GM12801 (cell line): Measurements from ENCODE around the gene LDB2.

Experiments
- TF ChIP-seq, protein P1 (sequence below): IDR thresholded peaks from one replicate; pipeline ENCODE4 v1.5.1; 2011; ENCODE audit warnings: control low read depth; ENCODE audit not compliant: insufficient read length; ENCODE audit errors: extremely low read depth

LDB2 gene

DNA sequence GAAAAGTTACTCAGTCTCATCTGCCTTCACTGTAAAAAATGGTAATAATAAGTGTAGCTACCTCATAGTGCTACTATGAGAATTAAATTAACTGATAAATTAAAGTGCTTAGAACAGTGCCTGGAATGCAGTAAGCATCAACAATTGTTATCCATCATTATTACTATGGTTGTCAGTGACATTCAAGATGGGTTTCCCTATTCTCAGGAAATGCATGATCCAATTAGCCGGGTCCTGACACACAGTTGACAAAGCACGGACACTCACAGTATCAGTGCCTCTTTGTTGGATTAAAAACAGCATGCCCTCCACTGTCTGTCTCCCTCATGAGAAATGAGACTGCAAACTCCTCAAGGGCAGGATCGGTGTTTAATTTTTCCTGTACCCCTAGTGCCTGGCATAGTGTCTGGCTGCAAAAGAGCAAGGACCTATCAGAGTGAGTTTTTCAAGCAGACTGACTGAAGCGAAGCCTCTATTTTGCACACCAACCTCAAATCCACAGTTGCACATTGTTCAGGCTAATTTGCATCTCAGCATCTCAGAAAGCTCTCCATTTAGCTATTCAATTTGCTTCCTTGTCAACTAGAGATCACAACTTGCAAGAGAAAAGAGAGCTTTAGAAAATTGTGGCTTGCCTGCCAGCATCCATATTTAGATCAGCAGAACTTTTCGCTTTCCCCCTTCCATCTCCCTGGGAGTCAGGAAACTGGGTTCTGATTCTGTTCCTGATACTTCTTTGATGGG lies 122.9 kb downstream of the LDB2 start:
- TF ChIP-seq, protein P1, sequence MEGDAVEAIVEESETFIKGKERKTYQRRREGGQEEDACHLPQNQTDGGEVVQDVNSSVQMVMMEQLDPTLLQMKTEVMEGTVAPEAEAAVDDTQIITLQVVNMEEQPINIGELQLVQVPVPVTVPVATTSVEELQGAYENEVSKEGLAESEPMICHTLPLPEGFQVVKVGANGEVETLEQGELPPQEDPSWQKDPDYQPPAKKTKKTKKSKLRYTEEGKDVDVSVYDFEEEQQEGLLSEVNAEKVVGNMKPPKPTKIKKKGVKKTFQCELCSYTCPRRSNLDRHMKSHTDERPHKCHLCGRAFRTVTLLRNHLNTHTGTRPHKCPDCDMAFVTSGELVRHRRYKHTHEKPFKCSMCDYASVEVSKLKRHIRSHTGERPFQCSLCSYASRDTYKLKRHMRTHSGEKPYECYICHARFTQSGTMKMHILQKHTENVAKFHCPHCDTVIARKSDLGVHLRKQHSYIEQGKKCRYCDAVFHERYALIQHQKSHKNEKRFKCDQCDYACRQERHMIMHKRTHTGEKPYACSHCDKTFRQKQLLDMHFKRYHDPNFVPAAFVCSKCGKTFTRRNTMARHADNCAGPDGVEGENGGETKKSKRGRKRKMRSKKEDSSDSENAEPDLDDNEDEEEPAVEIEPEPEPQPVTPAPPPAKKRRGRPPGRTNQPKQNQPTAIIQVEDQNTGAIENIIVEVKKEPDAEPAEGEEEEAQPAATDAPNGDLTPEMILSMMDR: no peak

- TF ChIP-seq, protein P1: no peak
Measured at GRCh38 chr4:16772366-16772850, 126.0 kb downstream of the LDB2 start.

GRCh38 chr4:16770710-16771285 lies 127.6 kb downstream of the LDB2 start:
- TF ChIP-seq, protein P1: no peak

DNA sequence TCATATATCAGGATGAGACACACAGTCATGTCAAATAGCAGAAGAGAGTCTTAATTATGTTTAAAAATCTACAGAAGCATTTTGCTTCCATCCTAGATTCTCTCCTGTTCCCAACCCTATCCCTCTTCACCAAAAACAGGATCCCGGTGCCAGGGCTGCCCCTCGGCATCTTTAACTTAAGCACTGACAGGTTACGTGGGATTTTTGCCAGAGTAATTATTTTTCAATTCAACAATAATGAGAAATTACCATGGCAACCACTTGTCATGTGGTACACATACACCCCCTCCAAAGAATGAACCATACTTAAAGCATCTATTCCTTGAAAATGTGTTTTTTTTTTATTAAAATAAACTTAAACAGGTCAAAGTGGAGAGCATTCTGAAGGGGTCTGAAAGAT lies 130.6 kb downstream of the LDB2 start:
- TF ChIP-seq, protein P1: no peak

DNA sequence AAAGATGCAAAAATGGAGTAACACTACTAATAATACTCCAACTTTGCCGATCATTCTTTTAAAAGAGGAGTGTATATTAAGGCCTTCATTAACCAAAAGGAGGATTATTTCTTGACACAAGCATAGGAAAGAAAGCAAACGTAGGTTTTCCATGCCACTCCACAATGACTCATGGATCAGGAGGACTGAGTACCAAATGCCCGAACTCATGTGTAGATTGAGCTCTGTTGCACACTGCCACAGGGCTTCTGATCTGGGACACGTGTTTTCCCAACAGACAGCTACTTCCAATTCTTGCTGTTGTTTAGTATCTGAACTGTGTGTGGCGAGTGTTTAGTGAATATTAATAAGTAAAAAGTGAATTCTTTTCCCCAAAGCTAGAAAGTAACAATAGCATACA lies 131.2 kb downstream of the LDB2 start:
- TF ChIP-seq, protein P1: no peak

DNA sequence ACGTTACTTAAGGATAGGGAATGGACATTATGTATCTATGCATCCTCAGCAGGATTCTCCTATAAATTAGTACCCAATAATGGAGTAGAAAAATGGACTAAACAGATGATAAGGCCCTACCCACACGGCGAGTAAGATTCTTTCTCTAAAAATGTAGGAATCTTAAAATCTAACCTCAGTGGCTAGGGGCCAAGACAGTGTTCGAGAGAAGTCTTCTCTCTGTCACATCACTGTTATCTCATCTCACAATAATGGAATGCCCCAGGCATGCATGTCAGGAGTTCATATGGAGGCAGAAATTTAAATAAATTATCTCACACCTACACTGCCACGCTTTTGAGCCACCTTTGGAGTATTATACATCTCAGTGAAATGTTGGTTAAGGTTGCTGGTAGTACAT lies 132.9 kb downstream of the LDB2 start:
- TF ChIP-seq, protein P1: no peak

DNA sequence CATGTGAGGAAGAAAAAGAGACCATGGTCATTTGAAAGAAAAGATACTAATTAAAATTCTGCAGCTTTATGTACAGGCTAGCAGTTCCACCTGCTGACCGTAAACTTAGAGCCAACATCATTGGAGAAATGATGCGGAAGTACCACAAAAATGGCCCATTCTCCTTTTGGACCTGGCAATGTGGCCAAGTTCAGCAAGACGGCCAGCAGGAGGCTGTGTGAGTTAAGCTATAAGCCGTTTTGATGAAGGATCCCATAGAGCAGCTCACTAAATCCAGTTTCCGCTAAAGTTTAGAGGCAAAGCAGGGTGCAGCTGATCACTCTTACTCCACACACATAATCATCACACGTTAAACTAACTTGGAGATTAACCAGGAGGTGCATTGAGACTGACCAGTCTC lies 133.8 kb downstream of the LDB2 start:
- TF ChIP-seq, protein P1: no peak
